Amygdala (tissue), 56 donors: ENCODE data around the gene ZNFX1.
"Not testable (repeated sequence)": the region's sequence is repeated elsewhere in the genome, so short reads cannot be mapped to it uniquely, and the experiment has no call there.

ENCODE experiments used
- DNase-seq, 56 donors: peaks; one replicate each; lab custom pipeline; 2025; lab: John Stamatoyannopoulos, UW

Gene ZNFX1

DNA sequence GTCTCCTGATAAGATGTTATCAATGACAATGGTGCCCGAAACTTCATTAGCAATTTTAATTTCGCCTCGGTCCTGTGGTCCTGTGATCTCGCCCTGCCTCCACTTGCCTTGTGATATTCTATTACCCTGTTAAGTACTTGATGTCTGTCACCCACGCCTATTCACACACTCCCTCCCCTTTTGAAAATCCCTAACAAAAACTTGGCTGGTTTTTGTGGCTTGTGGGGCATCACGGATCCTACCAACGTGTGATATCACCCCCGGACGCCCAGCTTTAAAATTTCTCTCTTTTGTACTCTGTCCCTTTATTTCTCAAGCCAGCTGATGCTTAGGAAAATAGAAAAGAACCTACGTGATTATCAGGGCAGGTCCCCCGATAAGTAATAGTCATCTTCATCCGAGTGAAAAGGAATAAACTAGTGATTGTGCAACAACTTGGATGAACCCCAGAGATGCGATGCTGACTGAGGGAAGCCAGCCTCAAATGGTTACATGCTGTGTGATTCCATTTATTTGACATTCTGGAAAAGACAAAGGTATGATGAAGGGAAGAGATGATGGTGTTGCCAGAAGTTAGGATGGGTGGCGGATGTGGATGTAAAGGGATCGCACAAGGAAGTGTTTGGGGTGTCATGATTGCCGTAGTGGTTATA lies 16.3 kb upstream of the ZNFX1 start:
- DNase-seq, result not testable (repeated sequence)

DNA sequence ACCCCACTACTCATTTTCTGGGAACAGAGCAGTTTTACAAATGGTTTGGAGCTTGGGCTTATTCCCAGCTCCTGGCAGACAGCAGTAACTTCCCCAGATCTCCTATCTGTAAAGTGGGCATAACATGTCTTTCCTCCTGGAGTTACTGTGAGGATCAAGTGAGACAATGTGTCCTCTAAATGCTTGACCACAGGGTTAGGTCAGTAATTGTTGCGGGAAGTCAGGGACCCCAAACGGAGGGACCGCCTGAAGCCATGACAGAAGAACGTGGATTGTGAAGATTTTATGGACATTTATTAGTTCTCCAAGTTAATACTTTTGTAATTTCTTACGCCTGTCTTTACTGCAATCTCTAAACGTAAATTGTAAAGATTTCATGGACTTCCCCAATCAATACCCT lies 15.3 kb upstream of the ZNFX1 start:
- DNase-seq, result no peak

DNA sequence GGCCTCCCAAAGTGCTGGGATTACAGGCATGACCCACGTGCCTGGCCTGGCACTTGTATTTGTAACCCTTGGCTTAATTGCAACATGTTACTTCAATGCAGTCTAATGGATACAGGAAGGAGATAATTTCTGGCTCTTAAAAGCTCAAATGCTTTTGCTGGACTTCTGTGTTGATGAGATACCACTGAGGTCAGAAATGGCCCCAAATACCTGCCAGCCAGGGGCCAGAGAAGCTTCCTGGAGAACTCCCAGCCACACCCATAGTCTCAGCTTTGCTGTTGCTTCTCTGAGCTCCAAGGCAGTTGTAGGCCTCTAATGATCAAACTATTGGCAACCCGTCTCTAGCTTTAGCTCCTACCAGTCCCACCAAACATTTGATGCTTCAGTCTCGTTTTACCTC lies 14.2 kb upstream of the ZNFX1 start:
- DNase-seq, result no peak

DNA sequence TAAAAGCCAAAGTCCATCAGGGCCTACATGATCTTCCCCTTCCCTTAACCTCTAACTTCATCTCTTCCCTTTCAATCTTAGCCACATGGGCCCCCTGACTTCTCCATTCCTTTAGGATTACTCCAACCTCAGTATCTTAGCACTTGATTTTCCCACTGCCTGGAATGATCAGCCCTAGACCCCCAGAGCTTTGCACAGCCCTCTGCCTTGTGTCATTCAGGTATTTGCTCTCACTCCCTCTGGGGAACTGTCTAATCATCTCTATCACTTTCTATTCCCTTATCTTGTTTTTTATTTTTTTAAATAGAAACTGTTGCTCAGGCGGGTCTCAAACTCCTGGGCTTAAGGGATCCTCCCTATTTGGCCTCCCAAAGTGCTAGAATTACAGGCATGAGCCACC lies 13.3 kb upstream of the ZNFX1 start:
- DNase-seq, result no peak

DNA sequence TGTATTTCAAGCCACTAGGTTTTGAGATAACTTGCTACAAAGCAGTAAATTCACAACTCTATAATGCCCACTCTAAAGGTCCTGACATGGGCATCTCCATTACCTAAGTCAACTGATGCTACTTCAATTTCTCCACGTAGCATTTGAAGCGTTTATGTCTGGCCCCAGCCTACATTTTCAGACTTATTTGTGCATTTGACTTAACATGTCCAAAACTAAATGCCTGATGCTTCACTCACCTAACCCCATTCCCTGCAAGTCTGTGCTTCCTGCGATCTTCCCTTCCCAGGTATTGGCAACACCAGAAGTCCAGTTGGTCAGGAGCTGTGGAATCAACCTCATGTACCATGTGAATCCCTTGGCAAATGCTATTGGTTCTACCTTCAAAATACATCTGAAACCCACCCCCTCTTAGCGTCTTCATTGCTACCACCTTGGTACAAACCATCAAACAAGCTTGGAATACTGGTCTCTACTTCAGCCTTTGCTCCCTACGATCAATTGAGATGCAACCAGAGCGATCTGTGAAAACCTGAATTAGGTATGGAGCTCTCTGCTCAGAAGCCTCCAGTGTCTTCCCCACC lies 12.8 kb upstream of the ZNFX1 start:
- DNase-seq, result no peak

DNA sequence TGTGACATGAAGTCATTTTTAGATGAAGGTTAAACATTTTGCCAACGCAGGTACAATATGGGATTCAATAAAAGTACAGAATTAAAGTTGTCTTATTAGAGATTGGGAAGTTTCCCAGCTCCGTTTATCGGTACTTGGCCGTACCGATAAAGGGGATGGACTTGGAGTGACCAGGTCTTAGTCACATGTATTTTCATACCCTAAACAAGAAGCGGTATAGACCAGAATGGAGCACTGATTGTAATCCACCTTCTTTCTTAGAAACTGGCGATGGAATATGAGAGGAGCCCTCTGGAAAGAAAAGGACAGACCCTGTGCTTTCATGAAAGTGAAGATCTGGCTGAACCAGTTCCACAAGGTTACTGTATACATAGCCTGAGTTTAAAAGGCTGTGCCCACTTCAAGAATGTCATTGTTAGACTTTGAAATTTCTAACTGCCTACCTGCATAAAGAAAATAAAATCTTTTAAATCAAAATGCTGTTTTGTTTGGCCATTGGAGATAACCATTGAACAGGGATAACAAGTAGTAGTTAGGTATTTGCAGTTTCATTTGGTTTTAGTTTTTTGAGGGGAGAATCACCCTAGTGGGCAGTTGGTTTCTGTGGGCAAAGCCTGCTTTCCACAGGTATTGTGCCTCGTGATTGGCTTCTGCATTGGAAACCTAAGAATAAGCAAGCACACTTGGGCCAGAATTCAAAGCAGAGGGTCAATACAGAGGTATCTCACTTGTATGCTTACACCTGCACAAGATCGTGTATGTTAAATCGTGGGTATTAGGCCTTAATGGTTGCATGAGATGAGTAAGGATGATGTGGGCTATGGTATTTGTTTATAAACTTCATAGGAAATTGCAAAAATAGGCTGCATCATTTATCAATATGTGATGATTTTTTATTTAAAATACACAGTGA lies 11.2 kb upstream of the ZNFX1 start:
- DNase-seq, result no peak

DNA sequence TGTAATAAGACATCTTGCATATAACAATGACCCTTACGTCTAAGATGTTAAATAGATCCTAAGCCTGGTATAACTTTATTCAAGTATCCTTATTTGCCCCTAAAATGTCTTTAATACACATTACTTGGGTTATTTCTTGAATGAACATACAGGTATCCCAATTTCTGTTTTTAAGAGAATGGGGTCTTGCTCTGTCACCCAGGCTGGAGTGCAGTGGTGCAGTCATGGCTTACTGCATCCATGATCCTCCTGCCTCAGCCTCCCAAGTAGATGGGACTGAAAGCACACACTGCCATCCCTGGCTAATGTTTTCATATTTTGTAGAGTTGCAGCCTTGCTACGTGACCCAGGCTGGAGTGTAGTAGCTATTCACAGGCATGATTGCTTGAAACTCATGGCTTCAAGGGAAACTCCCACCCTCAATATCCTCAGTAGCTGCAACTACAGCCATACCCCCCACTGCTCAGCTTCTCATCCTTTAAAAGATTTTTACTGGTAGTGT lies 10.4 kb upstream of the ZNFX1 start:
- no peak for DNase-seq

DNA sequence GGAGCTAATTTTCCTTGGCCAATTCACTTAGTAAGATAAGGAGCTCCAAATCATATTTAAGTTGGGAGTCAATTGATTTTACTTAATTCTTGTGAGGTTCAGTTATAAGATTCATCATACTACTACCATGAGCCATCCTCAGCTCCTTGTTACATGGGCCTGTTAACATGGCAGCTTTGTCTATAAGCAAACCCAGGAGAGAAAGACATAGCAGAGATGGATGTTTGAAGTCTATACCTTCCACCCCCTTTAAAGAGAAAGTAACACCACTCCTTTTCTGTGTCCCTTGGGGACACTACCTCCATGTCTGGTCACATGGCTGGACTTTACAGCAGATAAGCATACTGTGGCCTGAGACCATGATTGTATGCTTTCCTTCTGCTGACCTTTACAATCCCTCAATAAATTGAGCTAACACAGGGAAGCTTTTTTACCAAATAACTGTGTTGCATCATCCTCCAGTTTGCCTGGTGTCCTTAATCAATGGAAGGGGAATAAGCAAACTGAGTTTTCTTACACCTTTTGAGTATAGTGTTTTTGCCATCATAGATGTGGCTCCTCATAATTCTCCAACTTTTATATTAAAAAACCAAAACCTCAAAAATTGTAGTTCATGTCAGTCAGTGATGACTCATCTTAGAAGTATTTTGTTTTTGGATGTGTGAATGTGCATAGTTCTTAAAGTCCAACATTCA lies 9.8 kb upstream of the ZNFX1 start:
- DNase-seq, result no peak

DNA sequence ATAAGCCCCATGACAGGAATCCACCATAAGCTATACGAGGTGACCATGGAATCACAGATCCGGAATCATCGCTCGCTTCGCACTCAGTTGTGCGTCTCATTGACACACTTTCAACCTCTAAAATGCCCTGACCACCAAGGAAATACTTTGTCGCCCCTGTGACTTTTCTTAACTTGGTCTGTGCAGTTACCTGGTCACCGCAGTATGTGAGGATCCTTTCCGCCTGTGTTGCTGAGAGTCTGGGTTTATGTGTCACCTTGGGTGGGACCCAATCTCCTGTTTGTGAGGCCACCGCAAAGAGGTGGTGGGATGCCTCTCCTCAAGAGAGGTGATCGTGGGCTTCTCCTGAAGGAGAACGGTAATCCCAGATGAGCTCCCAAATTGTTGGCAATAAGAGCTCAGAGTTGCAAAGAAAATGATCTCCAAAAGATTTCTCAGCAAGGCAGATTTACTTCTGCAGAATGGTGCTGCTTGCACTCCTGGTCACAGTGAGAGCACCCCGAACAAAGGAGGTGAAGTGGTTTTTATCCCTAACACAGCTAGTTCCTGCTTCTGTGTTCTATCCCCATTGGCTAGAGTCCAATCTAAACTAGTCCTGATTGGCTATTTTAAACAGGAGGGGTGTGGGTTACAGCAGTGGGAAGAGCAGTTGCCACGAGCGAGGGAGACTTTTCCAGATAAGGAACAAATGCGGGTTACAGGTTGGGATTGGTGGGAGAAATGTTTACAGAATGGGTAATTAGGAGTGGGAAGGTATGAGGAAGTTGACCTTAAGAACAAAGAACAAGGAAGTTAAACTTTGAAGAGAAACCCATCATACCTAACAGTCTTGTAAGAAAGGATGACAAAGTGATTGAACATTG lies 9.1 kb upstream of the ZNFX1 start:
- DNase-seq, result no peak

DNA sequence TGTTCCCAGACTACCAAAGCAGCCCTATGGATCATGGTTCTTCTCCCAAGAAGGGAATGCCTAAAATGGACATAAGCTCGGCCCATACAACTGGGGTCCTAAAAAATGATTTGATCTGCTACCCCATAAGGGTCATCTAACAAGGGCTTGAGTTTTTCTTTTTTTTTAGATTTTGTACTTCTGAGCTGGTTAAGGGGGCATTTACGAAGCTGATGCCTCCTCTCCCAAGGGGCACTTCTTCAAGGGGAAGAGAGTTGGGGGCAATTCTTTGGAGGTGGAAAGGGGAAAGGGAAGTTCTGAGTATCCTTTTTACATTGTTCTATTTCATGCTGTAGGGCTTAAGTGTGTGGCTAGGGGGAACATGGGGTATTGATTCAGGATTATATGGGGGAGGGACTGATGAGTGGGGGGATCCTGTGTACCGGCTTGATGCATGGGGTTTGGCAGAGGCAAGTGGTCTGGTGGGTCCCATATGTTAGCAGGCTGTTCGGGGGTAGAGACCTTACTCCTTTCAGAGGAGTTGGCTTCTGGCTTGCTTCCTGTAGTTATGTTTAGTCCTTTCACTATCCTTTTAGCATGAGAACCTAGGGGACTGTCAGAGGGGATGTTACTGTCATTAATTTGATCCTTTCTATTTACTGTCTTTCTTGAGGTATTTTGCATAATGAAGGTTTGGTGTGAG lies 8.1 kb upstream of the ZNFX1 start:
- DNase-seq, result no peak

DNA sequence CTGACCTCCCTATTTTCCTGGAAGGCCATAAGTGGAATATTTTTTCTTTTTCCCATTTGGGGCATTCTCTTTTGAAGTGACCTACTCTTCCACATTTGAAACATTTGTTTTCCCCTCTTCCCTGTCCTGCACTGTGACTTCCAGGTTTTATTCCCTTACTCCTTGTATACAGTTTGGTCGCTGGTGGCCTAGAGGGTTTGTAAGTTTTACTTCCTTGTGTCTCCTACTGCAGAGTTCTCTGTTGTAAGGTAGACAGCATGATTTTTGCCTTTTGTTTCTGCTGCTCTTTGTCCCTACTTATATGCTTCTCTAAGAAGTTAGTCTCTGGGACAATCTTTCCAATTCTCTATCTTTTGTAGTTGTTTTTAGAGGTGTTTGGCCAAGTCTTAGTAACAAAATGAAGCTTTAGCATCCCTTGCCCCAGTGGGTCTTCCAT lies 7.4 kb upstream of the ZNFX1 start:
- no peak for DNase-seq

DNA sequence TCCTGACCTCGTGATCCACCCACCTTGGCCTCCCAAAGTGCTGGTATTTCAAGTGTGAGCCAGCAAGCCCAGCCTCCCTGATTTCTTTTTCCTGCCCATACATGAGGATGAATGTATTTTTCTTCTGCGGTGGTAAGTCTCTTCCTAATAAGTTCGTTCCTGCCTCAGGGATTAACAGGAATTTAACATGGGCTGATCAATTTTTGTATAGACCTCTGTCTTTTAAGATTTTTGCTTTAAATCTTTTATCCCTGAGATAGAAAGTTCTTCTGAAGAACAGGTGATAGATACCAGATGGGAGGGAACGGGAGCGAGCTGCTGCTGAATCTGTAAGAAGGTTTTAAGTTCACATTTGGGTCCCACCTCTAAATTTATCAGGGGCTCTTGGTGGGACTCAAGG lies 7.0 kb upstream of the ZNFX1 start:
- no peak for DNase-seq

DNA sequence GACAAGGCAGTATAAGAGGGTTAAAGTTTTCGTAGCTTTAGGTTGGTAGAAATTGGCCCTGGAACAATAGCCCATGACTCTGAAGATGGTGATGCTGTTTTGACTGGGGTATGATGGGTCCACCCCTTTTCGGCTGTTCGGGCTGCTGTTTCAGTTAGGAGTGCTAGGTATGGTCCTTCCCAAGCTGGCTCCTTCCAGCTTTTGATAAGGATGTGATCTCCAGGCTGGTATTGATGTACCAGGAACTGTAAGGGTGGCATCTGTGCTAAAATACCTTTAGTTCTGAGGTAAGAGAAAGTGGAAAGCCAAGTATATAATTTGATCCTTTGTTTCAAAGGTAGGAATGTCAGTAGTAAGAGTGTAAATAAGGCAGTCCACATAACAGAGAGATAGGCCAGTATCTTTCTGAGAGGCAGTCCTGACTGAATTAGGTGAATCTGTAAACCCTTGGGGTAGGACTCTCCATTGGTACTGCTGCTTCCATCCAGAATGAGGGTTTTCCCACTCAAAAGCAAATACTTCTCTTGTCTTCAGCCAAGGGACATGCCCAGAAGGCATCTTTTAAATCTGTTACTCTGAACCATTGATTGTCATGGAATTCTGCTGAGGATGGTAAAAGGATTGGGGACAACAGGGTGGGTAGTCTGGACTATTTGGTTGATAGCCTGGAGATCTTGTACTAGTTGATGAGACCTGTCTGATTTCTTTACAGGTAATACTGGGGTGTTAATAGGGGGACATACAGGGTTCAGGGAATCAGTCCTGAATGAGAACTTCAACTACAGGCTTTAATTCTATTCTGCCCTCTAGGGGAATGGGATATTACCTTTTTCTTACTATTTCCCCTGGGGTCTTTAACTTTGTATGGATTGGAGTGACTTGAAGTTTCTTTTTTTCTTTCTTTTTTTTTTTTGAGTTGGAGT lies 6.1 kb upstream of the ZNFX1 start:
- no peak for DNase-seq

DNA sequence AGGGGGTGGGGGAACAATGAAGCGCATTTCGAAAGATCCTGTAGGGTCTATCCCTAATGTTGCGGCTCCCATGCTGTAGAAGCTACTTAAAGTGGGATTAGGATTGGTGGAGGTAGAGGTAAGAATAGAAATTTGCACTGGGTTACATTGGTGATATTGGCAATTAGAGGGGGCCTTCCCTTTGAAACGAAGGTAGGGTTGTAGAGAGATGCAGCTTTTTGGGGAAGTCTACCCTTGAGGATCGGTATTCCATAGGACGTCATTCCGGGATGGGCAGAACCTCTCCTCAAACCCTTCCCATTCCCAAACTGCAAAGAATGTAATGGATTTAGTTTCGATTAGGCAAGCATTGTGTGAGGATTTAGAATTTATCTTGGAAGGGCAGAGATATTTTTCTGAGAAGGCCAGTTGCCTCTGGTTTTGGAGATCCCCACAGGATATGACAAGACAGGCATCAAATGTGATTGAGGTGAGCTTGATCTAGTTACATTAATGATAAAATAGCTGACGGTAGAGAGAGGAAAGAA lies 5.4 kb upstream of the ZNFX1 start:
- DNase-seq, result no peak

DNA sequence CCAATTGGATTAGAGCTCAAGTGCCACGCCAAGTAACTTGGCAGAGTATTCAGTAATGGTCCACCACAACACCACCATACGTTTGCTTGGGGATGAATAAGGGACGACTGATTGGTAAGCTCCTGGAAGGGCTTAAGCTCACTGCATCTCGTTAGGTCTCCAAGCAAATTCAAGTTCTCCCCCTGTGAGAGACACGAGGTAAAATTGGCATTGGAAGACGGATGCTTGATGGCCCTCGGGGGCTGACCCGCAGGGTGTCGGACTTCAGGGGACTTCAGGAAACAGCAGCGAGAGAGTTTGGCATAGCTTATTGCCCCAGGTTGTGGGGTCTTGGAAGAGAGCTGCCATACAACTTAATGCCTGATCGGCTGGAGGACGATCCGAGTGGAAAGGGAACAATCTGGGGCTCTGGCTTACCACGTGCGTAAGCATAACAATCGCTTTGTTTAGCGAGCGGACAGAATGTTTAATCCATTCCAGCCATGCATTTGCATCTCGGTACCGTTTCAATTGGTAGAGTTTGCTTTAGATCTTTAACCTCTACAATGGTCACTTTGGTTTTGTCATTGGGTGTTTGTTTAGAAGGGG lies 4.8 kb upstream of the ZNFX1 start:
- no peak for DNase-seq

DNA sequence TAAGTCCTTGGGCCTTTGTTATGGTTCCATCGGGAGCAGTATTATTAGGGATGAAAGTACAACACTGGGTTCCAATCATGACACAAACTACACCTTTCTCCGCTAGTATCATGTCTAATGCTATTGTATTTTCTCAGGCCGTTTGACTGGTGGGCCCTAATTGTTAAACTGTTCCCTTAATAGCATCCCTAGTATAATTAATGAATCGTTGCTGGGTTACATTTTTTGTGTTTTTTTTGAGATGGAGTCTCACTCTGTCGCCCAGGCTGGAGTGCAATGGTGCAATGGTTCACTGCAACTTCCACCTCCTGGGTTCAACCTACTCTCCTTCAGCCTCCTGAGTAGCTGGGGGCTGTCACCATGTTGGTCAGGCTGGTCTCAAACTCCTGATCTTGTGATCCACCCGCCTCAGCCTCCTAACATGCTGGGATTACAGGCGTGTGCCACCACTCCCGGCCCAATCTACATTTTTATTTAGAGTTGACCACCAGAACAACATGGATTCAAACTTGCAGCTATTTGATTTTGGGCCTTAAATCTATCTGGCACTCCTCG lies 4.1 kb upstream of the ZNFX1 start:
- no peak for DNase-seq
